Osteoblast (primary cell): ENCODE measurements around the gene COL23A1. TPM values are rescaled to one million over a fixed set of nuclear protein-coding genes. Genes with fewer than 3 reads are reported as not detected.

Experiments
- DNase-seq: peaks from one replicate; pipeline ENCODE4 v3.0.0; 2011; ENCODE audit warnings: low spot score, mixed read lengths; ENCODE audit not compliant: insufficient read length; ENCODE audit errors: missing footprints
- H2AFZ ChIP-seq: 2 replicates; pipeline ENCODE4 v1.6.0; 2011; ENCODE audit warnings: mild to moderate bottlenecking, low read length
- H3K27ac ChIP-seq: 2 replicates; pipeline ENCODE4 v1.5.1; 2011; ENCODE audit warnings: mild to moderate bottlenecking, low read depth, low read length, moderate library complexity
- H3K27me3 ChIP-seq: 2 replicates; pipeline ENCODE4 v1.6.0; 2012; ENCODE audit warnings: mild to moderate bottlenecking, control low read depth, inconsistent platforms, low read length, moderate library complexity; ENCODE audit not compliant: insufficient read depth
- H3K36me3 ChIP-seq: 2 replicates; pipeline ENCODE4 v1.5.1; 2011; ENCODE audit warnings: mild to moderate bottlenecking, low read length, control low read depth, moderate library complexity; ENCODE audit not compliant: insufficient read depth
- H3K4me1 ChIP-seq: 2 replicates; pipeline ENCODE4 v1.5.1; 2011; ENCODE audit warnings: mild to moderate bottlenecking, low read length, control low read depth, moderate library complexity; ENCODE audit not compliant: insufficient read depth
- H3K4me2 ChIP-seq: 2 replicates; pipeline ENCODE4 v1.6.0; 2011; ENCODE audit warnings: mild to moderate bottlenecking, low read length; ENCODE audit not compliant: insufficient read depth
- H3K4me3 ChIP-seq: fragments of 200-600 bp; sonication (generic); 3 replicates; pipeline ENCODE4 v1.5.1; 2012; ENCODE audit warnings: mild to moderate bottlenecking, low read length, inconsistent platforms; ENCODE audit not compliant: insufficient read depth
- H3K79me2 ChIP-seq: 2 replicates; pipeline ENCODE4 v1.6.0; 2012; ENCODE audit warnings: mild to moderate bottlenecking, low read length, control low read depth, inconsistent platforms; ENCODE audit not compliant: insufficient read depth
- H3K9me3 ChIP-seq: 2 replicates; pipeline ENCODE4 v1.5.1; 2011; ENCODE audit warnings: low read depth, low read length, control low read depth
- H4K20me1 ChIP-seq: 2 replicates; pipeline ENCODE4 v1.6.0; 2012; ENCODE audit warnings: mild to moderate bottlenecking, low read length, control low read depth; ENCODE audit not compliant: insufficient read depth
- CTCF ChIP-seq: IDR thresholded peaks from 2 replicates; pipeline ENCODE4 v1.5.1; 2011; ENCODE audit warnings: mild to moderate bottlenecking, low read depth, low read length, moderate library complexity; ENCODE audit errors: extremely low read depth
- total RNA-seq: library from RNA; depleted of rRNA; stranded (reverse); fragments of >200 nt; gene quantifications from 2 replicates; pipeline ENCODE4 v1.2.3, GENCODE V29; 2012

The COL23A1 gene
- total RNA-seq, 1 donor, result under 0.01 TPM

DNA sequence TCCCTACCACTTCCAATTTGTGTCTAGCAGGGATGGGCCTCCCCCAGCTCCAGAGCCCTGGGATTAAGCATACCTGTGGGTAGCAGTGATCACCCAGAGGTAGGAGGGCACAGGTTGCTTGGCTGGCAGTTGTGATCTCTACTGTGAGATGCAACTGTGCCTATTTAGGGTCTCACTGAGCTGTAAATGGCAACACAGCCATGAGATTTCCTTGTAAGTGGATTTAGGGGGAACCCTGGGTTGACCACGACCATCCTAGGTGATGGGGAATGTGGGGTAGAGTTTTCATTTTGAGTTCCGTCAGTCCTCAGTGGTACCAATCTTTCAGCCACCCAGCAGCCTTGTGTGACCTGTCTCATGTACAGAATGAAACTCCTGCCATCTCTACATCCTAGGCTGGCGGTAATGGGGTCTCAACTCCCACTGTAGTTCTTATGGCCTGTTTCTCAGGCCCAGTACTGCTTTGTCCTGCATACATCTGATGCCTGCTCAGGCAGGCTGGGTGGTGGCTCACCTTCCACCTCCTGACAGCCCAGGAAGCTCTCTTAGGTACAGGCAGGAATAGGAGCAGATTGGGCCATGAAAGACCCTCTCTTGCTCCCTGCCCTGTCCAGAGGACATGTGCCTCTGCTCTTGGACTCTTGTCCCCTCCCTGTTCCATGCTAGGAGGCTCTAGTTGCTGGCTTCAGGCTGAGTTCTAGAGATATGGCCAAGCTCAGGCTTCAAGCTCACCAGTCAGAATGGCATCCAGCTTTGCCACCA lies 377.8 kb downstream of the COL23A1 start:
- no peak for TF ChIP-seq CTCF
- Histone ChIP-seq H4K20me1 (peaks cover 59% of the 10 kb centered on the region), H3K4me2 (no peak overlapping the region), H3K36me3 (peaks cover 97% of the 10 kb centered on the region), H3K79me2 (peaks cover 31% of the 10 kb centered on the region), H3K27ac (no peak overlapping the region), H3K9me3 (no peaks in the 10 kb centered on the region), H3K4me3 (no peak overlapping the region), H2AFZ (no peak overlapping the region), H3K4me1 (peaks cover 7% of the 10 kb centered on the region), H3K27me3 (no peaks in the 10 kb centered on the region)
- DNase-seq, result no peak

- DNase-seq, result no peak
- Histone ChIP-seq H3K4me1 (peaks cover 17% of the 10 kb centered on the region), H3K27ac (no peak overlapping the region), H3K36me3 (peaks cover 100% of the 10 kb centered on the region), H3K4me2 (no peak overlapping the region), H3K79me2 (peaks cover 40% of the 10 kb centered on the region), H3K4me3 (no peak overlapping the region), H3K27me3 (no peaks in the 10 kb centered on the region), H2AFZ (no peak overlapping the region), H4K20me1 (peaks cover 68% of the 10 kb centered on the region), H3K9me3 (no peaks in the 10 kb centered on the region)
- no peak for TF ChIP-seq CTCF
Measured at GRCh38 chr5:178211095-178212048, 378.8 kb downstream of the COL23A1 start.

- peaks cover 23% of the 10 kb centered on the region for H3K4me1 ChIP-seq
- no peak for TF ChIP-seq CTCF
- peaks cover 46% of the 10 kb centered on the region for H3K79me2 ChIP-seq
- peaks cover 99% of the 10 kb centered on the region for H3K36me3 ChIP-seq
- peaks cover 71% of the 10 kb centered on the region for H4K20me1 ChIP-seq
- H3K9me3 ChIP-seq, result no peaks in the 10 kb centered on the region
- no peak for DNase-seq
- H3K27me3 ChIP-seq, result no peaks in the 10 kb centered on the region
- H3K27ac ChIP-seq, result no peak overlapping the region
- H2AFZ ChIP-seq, result no peak overlapping the region
- H3K4me2 ChIP-seq, result no peak overlapping the region
- H3K4me3 ChIP-seq, result no peak overlapping the region
Measured at GRCh38 chr5:178210686-178211085, 379.5 kb downstream of the COL23A1 start.

DNA sequence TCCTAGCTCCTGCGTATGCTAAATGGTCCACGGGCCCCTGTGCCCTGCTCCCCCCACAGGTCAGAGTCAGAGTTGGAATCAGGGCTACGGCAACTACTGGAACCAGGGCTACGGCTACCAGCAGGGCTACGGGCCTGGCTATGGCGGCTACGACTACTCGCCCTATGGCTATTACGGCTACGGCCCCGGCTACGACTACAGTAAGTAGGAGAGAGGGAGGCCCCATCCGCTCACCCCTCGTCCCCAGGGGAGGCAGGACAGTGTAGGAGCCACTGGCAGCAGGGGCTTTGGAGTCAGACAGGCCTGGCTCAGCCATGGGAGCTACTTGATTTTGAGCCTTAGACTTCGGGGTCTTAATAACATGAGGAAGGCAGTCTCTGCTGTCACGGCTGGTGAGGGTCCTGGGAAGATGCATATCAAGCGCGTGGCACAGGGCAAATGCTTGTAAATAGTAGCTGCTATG lies 380.1 kb downstream of the COL23A1 start:
- Histone ChIP-seq H2AFZ (no peak overlapping the region), H3K4me2 (no peak overlapping the region), H4K20me1 (peaks cover 75% of the 10 kb centered on the region), H3K79me2 (peaks cover 52% of the 10 kb centered on the region), H3K9me3 (no peaks in the 10 kb centered on the region), H3K27me3 (no peaks in the 10 kb centered on the region), H3K27ac (no peak overlapping the region), H3K36me3 (peaks cover 94% of the 10 kb centered on the region), H3K4me1 (peaks cover 23% of the 10 kb centered on the region), H3K4me3 (no peak overlapping the region)
- no peak for TF ChIP-seq CTCF
- DNase-seq, result no peak
